T-helper 1 cell (primary cell): ENCODE measurements around the gene OR5AU1.
A peak's percentile ranks its signal among the peaks of the same experiment; 100 is the strongest.
"Not testable (repeated sequence)": the region's sequence is repeated elsewhere in the genome, so short reads cannot be mapped to it uniquely, and the experiment has no call there.

Experiments used
- DNase-seq, 5 donors: peaks; one replicate each; pipeline ENCODE4 v3.0.0-alpha.2; 2012 to 2020

Gene OR5AU1

GRCh38 chr14:21171128-21171527, 15.3 kb upstream of the OR5AU1 start:
- DNase-seq: no peak

GRCh38 chr14:21169573-21169972, 13.7 kb upstream of the OR5AU1 start:
- no peak for DNase-seq

- no peak for DNase-seq
These were observed 12.2 kb upstream of the OR5AU1 start for GRCh38 chr14:21168055-21168454.

GRCh38 chr14:21165670-21166069, 9.8 kb upstream of the OR5AU1 start:
- not testable (repeated sequence) for DNase-seq

- not testable (repeated sequence) for DNase-seq
These were observed 9.2 kb upstream of the OR5AU1 start for GRCh38 chr14:21165002-21165605.

DNA sequence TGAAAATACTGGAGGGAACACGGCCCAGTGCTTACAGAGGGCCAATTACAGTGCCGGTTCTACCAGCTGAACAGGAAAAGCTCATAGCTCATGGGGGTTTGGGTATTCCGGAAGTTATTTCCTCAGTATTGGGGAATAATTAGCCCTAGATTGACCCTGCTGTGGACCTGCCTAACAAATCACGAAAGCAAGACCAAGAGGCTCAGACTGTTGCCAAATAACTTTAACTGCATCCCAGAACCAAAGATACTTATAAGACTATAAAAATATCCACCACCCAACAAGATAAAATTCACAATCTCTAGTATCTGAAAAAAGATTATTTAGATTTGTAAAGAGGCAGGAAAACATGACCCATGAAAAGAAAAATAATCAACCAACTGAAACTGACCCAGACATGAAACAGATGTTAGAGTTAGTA, 8.0 kb upstream of the OR5AU1 start:
- DNase-seq: no peak

GRCh38 chr14:21162081-21162480, 6.2 kb upstream of the OR5AU1 start:
- DNase-seq: no peak

GRCh38 chr14:21160061-21160610, 4.3 kb upstream of the OR5AU1 start:
- DNase-seq: no peak

DNA sequence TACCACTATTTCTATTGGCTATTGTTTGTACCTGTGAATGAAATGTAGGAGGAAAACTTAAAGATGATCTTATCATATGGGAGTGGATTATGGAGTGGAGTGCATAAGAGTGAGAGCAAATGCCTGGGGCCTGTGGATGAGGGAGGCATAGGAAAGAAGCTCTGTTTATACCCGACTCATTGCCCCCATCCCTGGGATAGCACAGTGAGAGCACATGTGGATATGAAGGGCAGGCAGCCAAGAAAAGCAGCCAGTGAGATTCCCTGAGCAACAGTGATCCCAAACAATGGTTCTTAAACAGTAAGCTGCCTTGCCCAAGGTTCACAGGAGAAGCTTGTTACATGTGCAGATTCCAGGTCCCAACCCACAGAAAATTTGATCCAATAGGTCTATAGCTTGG, 2.3 kb upstream of the OR5AU1 start:
- not testable (repeated sequence) for DNase-seq

DNA sequence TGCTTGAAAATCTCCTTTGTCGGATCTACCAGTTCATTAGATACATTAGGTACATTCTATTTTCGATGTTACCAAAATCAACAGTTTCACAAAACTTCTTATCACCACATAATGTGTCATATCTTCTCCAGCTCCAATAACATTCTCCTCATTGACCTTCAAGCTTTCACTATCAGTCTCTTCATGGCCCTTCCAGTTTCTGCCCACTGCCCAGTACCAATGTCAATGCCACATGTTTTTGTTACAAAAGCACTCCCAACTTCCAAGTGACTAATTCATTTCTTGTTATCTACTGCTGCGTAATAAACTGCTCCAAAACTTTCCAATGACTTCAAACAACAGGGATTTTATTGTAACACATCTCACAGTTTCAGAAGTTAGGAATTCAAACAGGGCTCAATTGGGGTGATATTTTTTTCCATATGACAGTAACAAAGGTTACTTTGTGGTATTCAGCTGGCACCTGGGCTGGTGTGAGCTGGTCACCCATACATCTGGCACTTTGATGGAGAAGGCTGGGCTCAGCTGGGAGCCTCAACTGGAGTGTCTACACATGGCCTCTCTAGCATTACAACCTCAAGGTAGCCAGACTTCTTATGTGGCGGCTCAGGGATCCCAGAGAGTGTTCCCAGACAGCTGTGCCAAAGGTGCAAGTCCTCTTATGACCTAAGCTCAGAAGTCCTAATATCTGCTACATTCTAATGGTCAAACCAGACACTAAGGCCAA, 6.1 kb downstream of the OR5AU1 start:
- DNase-seq: no peak

GRCh38 chr14:21145437-21145836, 10.4 kb downstream of the OR5AU1 start:
- no peak for DNase-seq

GRCh38 chr14:21142357-21142756, 13.5 kb downstream of the OR5AU1 start:
- DNase-seq: no peak

DNA sequence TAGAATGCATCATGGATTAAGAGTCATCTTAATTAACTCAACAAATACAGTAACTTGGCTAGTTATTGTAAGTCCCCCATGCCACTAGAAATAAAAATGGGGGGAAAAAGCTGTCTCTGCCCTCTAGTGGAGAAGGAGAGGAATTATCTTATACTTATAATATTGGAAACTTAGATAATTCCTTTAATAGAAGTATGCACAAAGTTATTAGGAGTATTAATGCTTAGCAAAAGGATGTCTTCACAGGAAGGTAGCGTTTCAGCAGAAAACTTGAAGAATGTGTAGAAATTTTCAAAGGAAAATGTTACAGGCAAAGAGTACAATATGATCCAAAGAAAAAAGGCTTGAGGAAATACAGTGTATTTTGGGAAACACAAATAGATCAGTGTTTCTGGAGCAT, 19.8 kb downstream of the OR5AU1 start:
- DNase-seq: no peak

DNA sequence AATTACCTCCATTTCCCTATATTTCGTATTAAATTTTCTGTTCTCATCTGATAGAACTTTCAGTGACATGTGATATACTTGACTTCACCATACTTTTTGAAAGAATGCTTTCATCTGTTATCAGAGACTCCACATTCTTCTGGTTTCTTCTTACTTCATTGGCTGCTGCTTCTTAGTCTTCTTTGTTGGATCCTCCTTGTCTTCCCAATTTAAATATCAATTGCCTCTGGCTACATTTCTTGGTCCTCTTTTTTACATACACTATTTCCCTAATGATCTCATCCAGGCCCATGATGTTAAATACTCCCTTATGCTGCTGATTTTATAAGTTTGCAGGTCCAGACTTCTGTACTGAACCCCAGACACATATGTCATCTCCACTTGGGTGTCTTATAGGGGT, 22.0 kb downstream of the OR5AU1 start:
- no peak for DNase-seq

GRCh38 chr14:21123429-21123828, 32.4 kb downstream of the OR5AU1 start:
- DNase-seq: no peak

- no peak for DNase-seq
These were observed 34.7 kb downstream of the OR5AU1 start for GRCh38 chr14:21121122-21121521.

DNA sequence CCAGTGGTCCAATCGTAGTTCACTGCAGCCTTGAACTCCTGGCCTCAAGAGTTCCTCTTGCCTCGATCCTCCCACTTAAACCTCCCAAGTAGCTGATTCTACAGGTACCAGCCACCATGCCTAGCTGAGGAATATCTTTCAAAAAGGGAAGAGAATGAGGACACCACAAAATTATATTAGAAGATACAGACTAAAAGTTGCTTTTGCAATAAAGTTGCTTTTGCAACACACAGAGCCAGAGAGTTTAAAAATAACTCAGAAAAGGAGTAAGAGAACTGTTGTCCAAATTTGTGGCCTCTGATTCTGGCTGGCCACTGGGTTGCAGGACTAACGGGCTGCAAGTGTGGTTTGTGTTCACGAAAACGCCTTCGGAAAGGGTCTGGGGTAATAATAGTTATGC, 35.2 kb downstream of the OR5AU1 start:
- no peak for DNase-seq

DNA sequence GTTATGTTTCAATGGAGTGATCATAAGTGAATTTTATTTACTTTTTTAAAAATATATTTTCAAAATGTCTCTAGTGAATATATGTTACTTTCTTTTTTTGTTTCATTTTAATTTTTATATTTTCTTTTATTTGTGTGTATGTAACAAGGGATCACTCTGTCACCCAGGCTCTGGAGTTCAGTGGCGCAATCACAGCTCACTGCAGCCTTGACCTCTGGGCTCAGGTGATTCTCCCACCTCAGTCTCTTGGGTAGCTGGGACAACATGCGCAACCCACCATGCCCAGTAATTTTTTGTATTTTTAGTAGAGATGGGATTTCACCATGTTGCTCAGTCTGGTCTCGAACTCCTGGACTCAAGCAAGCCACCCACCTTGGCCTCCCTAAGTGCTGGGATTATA, 36.9 kb downstream of the OR5AU1 start:
- no peak for DNase-seq

DNA sequence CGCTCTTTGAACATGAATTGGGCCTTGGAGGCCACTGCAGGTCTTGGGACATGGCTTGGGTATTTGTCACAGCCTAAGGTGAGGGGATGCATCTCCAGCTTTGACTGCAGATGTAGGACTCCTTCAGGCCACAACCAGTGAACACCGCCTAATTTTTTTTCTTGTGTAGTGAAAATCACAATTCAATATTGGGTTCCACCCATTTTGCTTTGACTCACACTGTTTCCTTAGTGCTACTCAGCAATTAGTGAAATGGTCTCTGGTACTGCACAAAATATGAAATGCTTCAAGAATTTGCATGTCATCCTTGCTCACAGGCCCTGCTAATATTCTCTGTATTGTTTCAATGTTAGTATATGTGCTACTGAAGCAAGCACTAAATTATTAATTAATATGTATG, 42.5 kb downstream of the OR5AU1 start:
- no peak for DNase-seq

DNA sequence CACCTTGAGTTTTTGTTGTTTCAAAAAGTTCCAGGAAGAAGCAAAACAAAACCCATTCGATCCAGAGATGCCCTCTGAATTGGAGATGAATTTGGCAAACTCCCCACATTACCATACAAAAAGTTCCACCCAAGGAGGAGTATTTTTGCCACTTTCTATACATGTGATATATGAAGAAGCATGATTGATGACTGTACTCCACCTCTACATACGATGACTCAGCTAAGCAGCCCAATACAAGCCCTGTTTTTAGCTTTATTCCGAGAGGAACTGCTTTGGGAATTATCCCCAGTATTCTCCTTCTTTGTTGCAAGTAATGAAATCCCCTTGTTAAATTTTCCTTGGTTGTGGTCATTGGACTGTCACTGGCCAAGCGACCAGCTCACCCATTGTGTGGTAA, 43.6 kb downstream of the OR5AU1 start:
- DNase-seq: no peak

- peak in 1 of 5 donors; percentile 52 for DNase-seq
These were observed 46.3 kb downstream of the OR5AU1 start for GRCh38 chr14:21109377-21110138.

- no peak for DNase-seq
These were observed 47.1 kb downstream of the OR5AU1 start for GRCh38 chr14:21108791-21109190.

DNA sequence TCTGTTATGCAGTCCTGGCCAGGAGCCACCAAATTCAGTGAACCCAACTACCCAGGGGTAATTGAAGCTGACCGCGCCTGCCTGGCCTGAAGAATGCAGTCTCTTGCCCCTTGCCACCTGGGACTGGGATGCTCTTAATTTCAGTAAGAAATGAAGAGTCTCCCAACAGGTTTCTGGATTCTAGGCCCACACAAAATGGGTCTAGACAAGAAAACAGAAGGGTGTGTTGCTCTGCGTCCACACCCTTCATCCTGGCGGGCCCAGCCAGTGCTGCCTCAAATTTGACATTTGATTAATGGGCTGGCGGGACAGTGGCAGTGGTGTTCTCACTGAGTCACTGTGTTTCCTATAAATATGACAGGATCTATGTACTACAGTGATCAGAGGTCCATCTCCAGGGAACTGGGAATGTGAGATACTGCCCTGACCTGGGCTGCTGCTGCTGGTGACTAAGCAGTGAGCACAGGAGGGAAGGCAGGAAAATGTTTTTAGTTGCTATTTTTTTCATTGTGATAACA, 48.5 kb downstream of the OR5AU1 start:
- DNase-seq: no peak
